Trophoblast cell (in vitro differentiated cells and primary cell): ENCODE measurements around the gene PRKCE.

Experiments used
- DNase-seq, 2 donors: peaks; one replicate each; pipeline ENCODE4 v3.0.0-alpha.2; 2016
- H2AFZ ChIP-seq: 2 replicates; pipeline ENCODE4 v1.6.1; 2013; ENCODE audit warnings: low read length, moderate library complexity, mild to moderate bottlenecking; ENCODE audit not compliant: insufficient read depth, poor library complexity
- H2AK5ac ChIP-seq: 2 replicates; pipeline ENCODE4 v1.6.1; 2013; ENCODE audit warnings: mild to moderate bottlenecking, low read length
- H2BK120ac ChIP-seq: 2 replicates; pipeline ENCODE4 v1.6.1; 2013; ENCODE audit warnings: low read length, mild to moderate bottlenecking, moderate library complexity; ENCODE audit not compliant: insufficient read depth, poor library complexity
- H2BK12ac ChIP-seq: 2 replicates; pipeline ENCODE4 v1.6.1; 2013; ENCODE audit warnings: mild to moderate bottlenecking, low read length, moderate library complexity
- H2BK5ac ChIP-seq: 2 replicates; pipeline ENCODE4 v1.6.1; 2013; ENCODE audit warnings: low read length, low read depth, moderate library complexity, mild to moderate bottlenecking; ENCODE audit not compliant: poor library complexity
- H3K14ac ChIP-seq: 2 replicates; pipeline ENCODE4 v1.6.1; 2013; ENCODE audit warnings: mild to moderate bottlenecking, low read length
- H3K18ac ChIP-seq: 2 replicates; pipeline ENCODE4 v1.6.1; 2013; ENCODE audit warnings: mild to moderate bottlenecking, low read length
- H3K23ac ChIP-seq: 2 replicates; pipeline ENCODE4 v1.6.1; 2013; ENCODE audit warnings: low read length
- H3K27ac ChIP-seq: 2 replicates; pipeline ENCODE4 v1.5.1; 2013; ENCODE audit warnings: low read depth, mild to moderate bottlenecking, inconsistent platforms, low read length, moderate library complexity
- H3K27me3 ChIP-seq: 2 replicates; pipeline ENCODE4 v1.6.1; 2013; ENCODE audit warnings: inconsistent platforms, mild to moderate bottlenecking, low read length, moderate library complexity; ENCODE audit not compliant: insufficient read depth
- H3K36me3 ChIP-seq, 2 experiments: 1 replicate in 1 of 2; 2 replicates in 1 of 2; pipeline ENCODE4 v1.6.1; 2013; ENCODE audit warnings: low read length in 2 of 2, mild to moderate bottlenecking in 2 of 2, moderate library complexity in 1 of 2; ENCODE audit not compliant: insufficient read depth in 2 of 2, control insufficient read depth in 1 of 2
- H3K4ac ChIP-seq: 2 replicates; pipeline ENCODE4 v1.6.1; 2013; ENCODE audit warnings: low read depth, mild to moderate bottlenecking, low read length, moderate library complexity
- H3K4me1 ChIP-seq, 2 experiments: 1 replicate in 1 of 2; 2 replicates in 1 of 2; pipeline ENCODE4 v1.6.1; 2013; ENCODE audit warnings: low read length in 2 of 2, mild to moderate bottlenecking in 2 of 2, moderate library complexity in 1 of 2; ENCODE audit not compliant: insufficient read depth in 2 of 2, control insufficient read depth in 1 of 2
- H3K4me2 ChIP-seq: 2 replicates; pipeline ENCODE4 v1.6.1; 2013; ENCODE audit warnings: inconsistent platforms, mild to moderate bottlenecking, low read length, moderate library complexity
- H3K4me3 ChIP-seq: 2 replicates; pipeline ENCODE4 v1.5.1; 2013; ENCODE audit warnings: mild to moderate bottlenecking, low read depth, low read length, inconsistent platforms
- H3K79me1 ChIP-seq: one replicate; pipeline ENCODE4 v1.6.1; 2013; ENCODE audit warnings: low read length
- H3K79me2 ChIP-seq: 2 replicates; pipeline ENCODE4 v1.6.1; 2013; ENCODE audit warnings: low read length, mild to moderate bottlenecking; ENCODE audit not compliant: control insufficient read depth, insufficient read depth, poor library complexity
- H3K9ac ChIP-seq: 2 replicates; pipeline ENCODE4 v1.6.1; 2013; ENCODE audit warnings: mild to moderate bottlenecking, low read length
- H3K9me3 ChIP-seq: 2 replicates; pipeline ENCODE4 v1.6.1; 2013; ENCODE audit warnings: low read depth, mild to moderate bottlenecking, control low read depth, inconsistent platforms, low read length; ENCODE audit not compliant: insufficient read depth
- H4K12ac ChIP-seq: 2 replicates; pipeline ENCODE4 v1.6.1; 2013; ENCODE audit warnings: low read depth, mild to moderate bottlenecking, low read length, moderate library complexity
- H4K8ac ChIP-seq: 2 replicates; pipeline ENCODE4 v1.6.1; 2013; ENCODE audit warnings: low read depth, mild to moderate bottlenecking, low read length, moderate library complexity
- H4K91ac ChIP-seq: one replicate; pipeline ENCODE4 v1.6.1; 2013; ENCODE audit warnings: low read depth, mild to moderate bottlenecking, low read length, moderate library complexity
- WGBS: extraction: QIAGEN DNeasy Blood & Tissue Kit; methylation state at CpG from one replicate; pipeline ENCODE4 v1.1.7; 2013; ENCODE audit warnings: missing lambda C conversion rate; ENCODE audit not compliant: insufficient read length, insufficient coverage; ENCODE audit errors: extremely low coverage; 5-methylcytosine and 5-hydroxymethylcytosine counted together

PRKCE gene

GRCh38 chr2:45708501-45708900, 57.0 kb downstream of the PRKCE start:
- H3K4me3 ChIP-seq: no peak overlapping the region
- H4K12ac ChIP-seq: no peak overlapping the region
- H3K14ac ChIP-seq: no peak overlapping the region
- H2BK120ac ChIP-seq: no peak overlapping the region
- H3K79me2 ChIP-seq: no peaks in the 10 kb centered on the region
- H3K79me1 ChIP-seq: no peaks in the 10 kb centered on the region
- no peak overlapping the region for H4K8ac ChIP-seq
- H2AK5ac ChIP-seq: no peak overlapping the region
- DNase-seq: peak; percentile 58 to 71
- H3K9ac ChIP-seq: no peak overlapping the region
- H3K18ac ChIP-seq: no peak overlapping the region
- peaks cover 0 to 3% of the 10 kb centered on the region in 2 experiments for H3K4me1 ChIP-seq
- no peak overlapping the region for H3K23ac ChIP-seq
- H2BK5ac ChIP-seq: no peak overlapping the region
- no peak overlapping the region for H2AFZ ChIP-seq
- no CpG with 5 or more reads among the region's 3 CpGs for WGBS
- H3K9me3 ChIP-seq: peaks cover 2% of the 10 kb centered on the region
- no peak overlapping the region for H3K4ac ChIP-seq
- H3K27ac ChIP-seq: no peak overlapping the region
- no peaks in the 10 kb centered on the region for H3K27me3 ChIP-seq
- H2BK12ac ChIP-seq: no peak overlapping the region
- no peak overlapping the region for H3K4me2 ChIP-seq
- H3K36me3 ChIP-seq: no peaks in the 10 kb centered on the region
- no peak overlapping the region for H4K91ac ChIP-seq

DNA sequence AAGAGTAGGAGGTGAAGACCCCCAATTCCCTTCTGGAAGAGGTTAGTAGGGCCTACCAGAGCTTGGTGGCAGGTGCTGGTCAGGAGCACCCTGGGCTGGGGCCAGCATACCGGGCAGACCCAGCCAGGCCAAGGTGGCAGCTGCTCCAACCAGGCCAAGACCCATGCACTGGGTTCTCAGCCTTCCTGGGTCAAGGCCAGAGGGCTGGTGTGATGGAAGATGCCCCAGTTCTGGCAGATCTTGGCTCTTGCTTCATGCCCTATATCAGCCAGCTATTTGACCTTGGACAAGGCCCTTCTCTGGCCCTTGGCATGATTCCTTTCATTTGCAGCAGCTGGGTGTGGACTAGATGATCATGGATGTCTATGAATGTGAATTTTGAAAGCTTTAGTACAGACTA, 57.7 kb downstream of the PRKCE start:
- Histone ChIP-seq H2AK5ac (no peak overlapping the region), H4K91ac (no peak overlapping the region), H3K36me3 (no peaks in the 10 kb centered on the region)

DNA sequence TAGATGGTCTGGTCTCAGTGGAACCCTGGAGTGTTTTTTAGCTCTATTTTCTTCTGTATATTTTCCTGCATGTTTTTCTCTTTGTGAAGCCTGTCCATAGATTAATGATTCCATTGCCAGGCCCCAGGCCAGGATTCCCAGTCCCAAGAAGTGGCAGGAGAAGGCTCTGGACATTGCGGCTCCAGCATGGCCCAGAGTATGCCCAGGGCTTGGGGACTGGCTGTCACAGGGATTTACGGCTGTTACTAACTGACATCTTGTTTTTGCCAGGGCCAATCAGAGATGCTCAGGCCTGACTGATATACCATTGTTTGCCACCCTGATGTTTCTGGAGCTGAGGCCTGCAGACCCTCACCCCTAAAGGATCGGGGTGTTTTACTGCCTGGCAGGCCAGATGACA, 59.0 kb downstream of the PRKCE start:
- no peaks in the 10 kb centered on the region for H3K79me2 ChIP-seq
- no peaks in the 10 kb centered on the region for H3K36me3 ChIP-seq
- H2BK12ac ChIP-seq: no peak overlapping the region
- H3K14ac ChIP-seq: no peak overlapping the region
- no peak overlapping the region for H3K4me2 ChIP-seq
- no peak overlapping the region for H3K9ac ChIP-seq
- H4K8ac ChIP-seq: no peak overlapping the region
- no peaks in the 10 kb centered on the region for H3K79me1 ChIP-seq
- no peak overlapping the region for H3K27ac ChIP-seq
- no peak overlapping the region for H2AFZ ChIP-seq
- H3K18ac ChIP-seq: no peak overlapping the region
- no peak for DNase-seq
- no peak overlapping the region for H4K12ac ChIP-seq
- H3K9me3 ChIP-seq: peaks cover 2% of the 10 kb centered on the region
- no peak overlapping the region for H2BK120ac ChIP-seq
- H2BK5ac ChIP-seq: no peak overlapping the region
- no peak overlapping the region for H3K4ac ChIP-seq
- no peak overlapping the region for H3K23ac ChIP-seq
- no peak overlapping the region for H2AK5ac ChIP-seq
- H3K4me1 ChIP-seq: peaks cover 0 to 3% of the 10 kb centered on the region in 2 experiments
- H4K91ac ChIP-seq: no peak overlapping the region
- no peaks in the 10 kb centered on the region for H3K27me3 ChIP-seq
- H3K4me3 ChIP-seq: no peak overlapping the region
- no CpG with 5 or more reads among the region's 3 CpGs for WGBS

More for the DNA sequence above, 57.7 kb downstream of the PRKCE start:
- H3K14ac ChIP-seq: no peak overlapping the region
- no peaks in the 10 kb centered on the region for H3K79me1 ChIP-seq
- no peak overlapping the region for H4K12ac ChIP-seq
- peaks cover 2% of the 10 kb centered on the region for H3K9me3 ChIP-seq
- no peak overlapping the region for H2BK12ac ChIP-seq
- H3K27me3 ChIP-seq: no peaks in the 10 kb centered on the region
- no peak for DNase-seq
- H3K27ac ChIP-seq: no peak overlapping the region
- no peak overlapping the region for H4K8ac ChIP-seq
- H3K9ac ChIP-seq: no peak overlapping the region
- no peak overlapping the region for H2AFZ ChIP-seq
- no peak overlapping the region for H3K4me2 ChIP-seq
- no peak overlapping the region for H3K4ac ChIP-seq
- WGBS: no CpG with 5 or more reads among the region's 1 CpG
- H2BK5ac ChIP-seq: no peak overlapping the region
- no peak overlapping the region for H3K4me3 ChIP-seq
- H3K4me1 ChIP-seq: peaks cover 0 to 3% of the 10 kb centered on the region in 2 experiments
- no peak overlapping the region for H3K18ac ChIP-seq
- H3K23ac ChIP-seq: no peak overlapping the region
- H2BK120ac ChIP-seq: no peak overlapping the region
- H3K79me2 ChIP-seq: no peaks in the 10 kb centered on the region

- Histone ChIP-seq H3K27ac (no peak overlapping the region), H3K27me3 (no peaks in the 10 kb centered on the region), H3K79me1 (no peaks in the 10 kb centered on the region), H3K36me3 (no peaks in the 10 kb centered on the region), H3K4me2 (no peak overlapping the region), H4K8ac (no peak overlapping the region), H2AFZ (no peak overlapping the region), H3K4me3 (no peak overlapping the region), H3K9ac (no peak overlapping the region), H2BK120ac (no peak overlapping the region), H2BK5ac (no peak overlapping the region), H2BK12ac (no peak overlapping the region), H4K91ac (no peak overlapping the region), H2AK5ac (no peak overlapping the region), H3K79me2 (no peaks in the 10 kb centered on the region), H4K12ac (no peak overlapping the region), H3K18ac (no peak overlapping the region), H3K4me1 (peaks cover 0 to 2% of the 10 kb centered on the region in 2 experiments), H3K9me3 (peaks cover 2% of the 10 kb centered on the region), H3K14ac (no peak overlapping the region), H3K23ac (no peak overlapping the region), H3K4ac (no peak overlapping the region)
- no peak for DNase-seq
- WGBS: no CpG with 5 or more reads among the region's 2 CpGs
Measured at GRCh38 chr2:45711224-45711623, 59.7 kb downstream of the PRKCE start.
